H1 (cell line): ENCODE data around the gene VMP1. TPM values are rescaled to one million over a fixed set of nuclear protein-coding genes. Genes with fewer than 3 reads are reported as not detected.

Source experiments
- JUND ChIP-seq: IDR thresholded peaks from 2 replicates; pipeline ENCODE4 v1.6.1; 2011; ENCODE audit warnings: mild to moderate bottlenecking, improper control_type of control experiment, low read length
- NRF1 ChIP-seq: IDR thresholded peaks from 2 replicates; pipeline ENCODE4 v1.6.1; 2011; ENCODE audit warnings: mild to moderate bottlenecking, low read depth, low read length, improper control_type of control experiment
- RAD21 ChIP-seq, 2 experiments: IDR thresholded peaks in 1 of 2; conservative IDR thresholded peaks in 1 of 2; 2 replicates each; pipeline ENCODE4 v1.6.1; 2011; ENCODE audit warnings: low read depth in 2 of 2, low read length in 2 of 2, improper control_type of control experiment in 1 of 2, inconsistent platforms in 1 of 2, mild to moderate bottlenecking in 1 of 2, moderate library complexity in 1 of 2
- SAP30 ChIP-seq: fragments of 300-600 bp; sonication (generic); IDR thresholded peaks from 2 replicates; pipeline ENCODE4 v1.7.1; 2012; ENCODE audit warnings: low read length, moderate library complexity, mild to moderate bottlenecking, inconsistent platforms; ENCODE audit not compliant: insufficient read depth, insufficient replicate concordance
- polyA plus RNA-seq, 7 experiments: library from polyadenylated mRNA; depleted of rRNA in 3 of 7; stranded (reverse) in 5 of 7; unstranded in 2 of 7; fragments of >200 nt in 5 of 7; fragments of 200-250 nt in 2 of 7; gene quantifications; 1 replicate in 5 of 7; 2 replicates in 1 of 7; 4 replicates in 1 of 7; pipeline versions ENCODE4 v1.2.1 to v1.2.3, GENCODE V29; 2011 to 2013; ENCODE audit warnings: missing spikeins in 2 of 7, mixed read lengths in 2 of 7
- total RNA-seq: library from RNA; stranded (reverse); fragmentation: NEBNext Ultra II Directional; extraction: Animal tissue kit (Norgen Biotek cat#: 25700); gene quantifications from 2 replicates; pipeline ENCODE4 v1.2.1, GENCODE V29; 2021

The VMP1 gene
- total and polyA plus RNA-seq, 2 of the 8 experiments (the other 6 are each of a cell fraction or from before 2014, with no cell fraction given): 45.0 to 92.7 TPM

GRCh38 chr17:59688496-59688895, 19.0 kb upstream of the VMP1 start (continued):
- no peak for TF ChIP-seq JUND
- TF ChIP-seq RAD21 (IDR thresholded peaks at IDR 0.05 in 1 of 2, conservative IDR thresholded peaks at IDR 0.05 in 1 of 2; ENCODE audit: low read depth in 2 of 2, low read length in 2 of 2): no peak
- TF ChIP-seq SAP30: no peak
- no peak for TF ChIP-seq NRF1
